ENCODE data around the gene SORBS1. TPM values are rescaled to one million over a fixed set of nuclear protein-coding genes. Genes with fewer than 3 reads are reported as not detected.

The SORBS1 gene
- total and polyA plus RNA-seq, 9 of the 15 experiments (the other 6 are each of a cell fraction or from before 2014, with no cell fraction given), result 2.0 to 13.3 (median 6.5) TPM

DNA sequence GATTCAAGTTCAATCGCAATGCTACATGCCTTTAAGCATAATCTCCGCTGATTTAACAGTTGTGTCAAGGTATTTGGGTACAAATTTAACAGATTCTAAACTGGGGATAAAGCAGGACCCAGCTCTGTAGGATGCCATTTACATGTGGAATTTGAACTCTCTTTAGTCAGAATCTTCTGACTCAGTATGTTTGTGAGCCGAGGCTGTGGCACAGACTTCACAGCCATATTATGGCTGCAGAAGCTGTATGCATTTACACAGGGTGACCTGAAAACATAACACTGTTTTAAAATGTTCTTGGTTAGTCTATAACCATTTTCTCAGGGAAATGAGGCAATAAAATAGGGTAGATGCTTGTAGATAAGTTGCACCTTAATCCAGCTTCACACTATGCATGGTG lies 279.1 kb downstream of the SORBS1 start (continued):
- TF ChIP-seq, protein P1, sequence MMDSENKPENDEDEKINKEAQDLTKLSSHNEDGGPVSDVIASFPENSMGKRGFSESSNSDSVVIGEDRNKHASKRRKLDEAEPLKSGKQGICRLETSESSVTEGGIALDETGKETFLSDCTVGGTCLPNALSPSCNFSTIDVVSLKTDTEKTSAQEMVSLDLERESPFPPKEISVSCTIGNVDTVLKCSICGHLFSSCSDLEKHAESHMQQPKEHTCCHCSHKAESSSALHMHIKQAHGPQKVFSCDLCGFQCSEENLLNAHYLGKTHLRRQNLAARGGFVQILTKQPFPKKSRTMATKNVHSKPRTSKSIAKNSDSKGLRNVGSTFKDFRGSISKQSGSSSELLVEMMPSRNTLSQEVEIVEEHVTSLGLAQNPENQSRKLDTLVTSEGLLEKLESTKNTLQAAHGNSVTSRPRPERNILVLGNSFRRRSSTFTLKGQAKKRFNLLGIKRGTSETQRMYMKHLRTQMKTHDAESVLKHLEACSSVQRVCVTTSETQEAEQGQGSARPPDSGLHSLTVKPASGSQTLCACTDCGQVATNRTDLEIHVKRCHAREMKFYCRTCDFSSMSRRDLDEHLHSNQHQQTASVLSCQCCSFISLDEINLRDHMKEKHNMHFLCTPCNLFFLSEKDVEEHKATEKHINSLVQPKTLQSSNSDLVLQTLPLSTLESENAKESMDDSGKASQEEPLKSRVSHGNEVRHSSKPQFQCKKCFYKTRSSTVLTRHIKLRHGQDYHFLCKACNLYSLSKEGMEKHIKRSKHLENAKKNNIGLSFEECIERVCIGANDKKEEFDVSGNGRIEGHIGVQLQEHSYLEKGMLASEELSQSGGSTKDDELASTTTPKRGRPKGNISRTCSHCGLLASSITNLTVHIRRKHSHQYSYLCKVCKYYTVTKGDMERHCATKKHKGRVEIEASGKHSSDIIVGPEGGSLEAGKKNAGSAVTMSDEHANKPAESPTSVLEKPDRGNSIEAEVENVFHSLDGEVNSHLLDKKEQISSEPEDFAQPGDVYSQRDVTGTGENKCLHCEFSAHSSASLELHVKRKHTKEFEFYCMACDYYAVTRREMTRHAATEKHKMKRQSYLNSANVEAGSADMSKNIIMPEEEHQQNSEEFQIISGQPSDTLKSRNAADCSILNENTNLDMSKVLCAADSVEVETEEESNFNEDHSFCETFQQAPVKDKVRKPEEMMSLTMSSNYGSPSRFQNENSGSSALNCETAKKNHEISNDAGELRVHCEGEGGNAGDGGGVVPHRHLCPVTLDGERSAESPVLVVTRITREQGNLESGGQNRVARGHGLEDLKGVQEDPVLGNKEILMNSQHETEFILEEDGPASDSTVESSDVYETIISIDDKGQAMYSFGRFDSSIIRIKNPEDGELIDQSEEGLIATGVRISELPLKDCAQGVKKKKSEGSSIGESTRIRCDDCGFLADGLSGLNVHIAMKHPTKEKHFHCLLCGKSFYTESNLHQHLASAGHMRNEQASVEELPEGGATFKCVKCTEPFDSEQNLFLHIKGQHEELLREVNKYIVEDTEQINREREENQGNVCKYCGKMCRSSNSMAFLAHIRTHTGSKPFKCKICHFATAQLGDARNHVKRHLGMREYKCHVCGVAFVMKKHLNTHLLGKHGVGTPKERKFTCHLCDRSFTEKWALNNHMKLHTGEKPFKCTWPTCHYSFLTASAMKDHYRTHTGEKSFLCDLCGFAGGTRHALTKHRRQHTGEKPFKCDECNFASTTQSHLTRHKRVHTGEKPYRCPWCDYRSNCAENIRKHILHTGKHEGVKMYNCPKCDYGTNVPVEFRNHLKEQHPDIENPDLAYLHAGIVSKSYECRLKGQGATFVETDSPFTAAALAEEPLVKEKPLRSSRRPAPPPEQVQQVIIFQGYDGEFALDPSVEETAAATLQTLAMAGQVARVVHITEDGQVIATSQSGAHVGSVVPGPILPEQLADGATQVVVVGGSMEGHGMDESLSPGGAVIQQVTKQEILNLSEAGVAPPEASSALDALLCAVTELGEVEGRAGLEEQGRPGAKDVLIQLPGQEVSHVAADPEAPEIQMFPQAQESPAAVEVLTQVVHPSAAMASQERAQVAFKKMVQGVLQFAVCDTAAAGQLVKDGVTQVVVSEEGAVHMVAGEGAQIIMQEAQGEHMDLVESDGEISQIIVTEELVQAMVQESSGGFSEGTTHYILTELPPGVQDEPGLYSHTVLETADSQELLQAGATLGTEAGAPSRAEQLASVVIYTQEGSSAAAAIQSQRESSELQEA (IDR thresholded peaks at IDR 0.05; ENCODE audit: low read depth), result no peak
- TF ChIP-seq KDM5B (IDR thresholded peaks at IDR 0.05; ENCODE audit: insufficient replicate concordance, low read depth, low read length), result no peak
- no peak for TF ChIP-seq CAMTA2 (CRISPR knock-in tag; conservative IDR thresholded peaks at IDR 0.05)
